Thyroid gland (tissue), 4 donors: ENCODE measurements around the gene KDELR3. TPM values are rescaled to one million over a fixed set of nuclear protein-coding genes. Genes with fewer than 3 reads are reported as not detected.

Experiments
- DNase-seq, 2 donors: peaks; one replicate each; pipeline ENCODE4 v3.0.0-alpha.2; 2019
- H3K27ac ChIP-seq, 3 donors: fragments of 200-600 bp; sonication (generic); 1 replicate in 2 of 3; 2 replicates in 1 of 3; pipeline ENCODE4 v1.5.1; 2016 to 2019; ENCODE audit warnings: mild to moderate bottlenecking in 1 of 3, moderate library complexity in 1 of 3
- H3K27me3 ChIP-seq: fragments of 200-600 bp; sonication (generic); one replicate; pipeline ENCODE4 v1.5.1; 2019
- H3K36me3 ChIP-seq, 2 donors: fragments of 200-600 bp; sonication (generic); one replicate each; pipeline ENCODE4 v1.5.1; 2016 to 2019
- H3K4me1 ChIP-seq, 2 donors: fragments of 200-600 bp; sonication (generic); one replicate each; pipeline ENCODE4 v1.5.1; 2017 to 2019
- H3K4me3 ChIP-seq, 3 donors: fragments of 200-600 bp; sonication (generic); replicated peaks in 1 of 3; 1 replicate in 2 of 3; 2 replicates in 1 of 3; pipeline ENCODE4 v1.5.1; 2016; ENCODE audit warnings: mild to moderate bottlenecking in 1 of 3
- H3K9me3 ChIP-seq: fragments of 200-600 bp; sonication (generic); one replicate; pipeline ENCODE4 v1.5.1; 2017
- CTCF ChIP-seq, 6 experiments: fragments of 200-600 bp in 3 of 6; fragments of 450-650 bp in 3 of 6; sonication (generic) in 3 of 6; IDR thresholded peaks; one replicate each; pipeline ENCODE4 v1.5.1; 2016 to 2019; ENCODE audit warnings: antibody characterized with exemption in 6 of 6, mild to moderate bottlenecking in 2 of 6, inconsistent platforms in 1 of 6, moderate library complexity in 1 of 6
- POLR2A ChIP-seq, 2 donors: fragments of 450-650 bp; IDR thresholded peaks; one replicate each; pipeline ENCODE4 v1.6.1; 2017; ENCODE audit warnings: antibody characterized with exemption in 2 of 2, mild to moderate bottlenecking in 2 of 2, moderate library complexity in 1 of 2
- WGBS, 2 donors: methylation state at CpG; one replicate each; pipeline ENCODE4 v1.1.5; 2017; 5-methylcytosine and 5-hydroxymethylcytosine counted together
- intact Hi-C: fragments of 100-400 bp; cut with DNase I; formaldehyde crosslinking; loops from one replicate; pipeline ENCODE4 v1.15.1; 2023
- total RNA-seq, 4 donors: library from RNA; depleted of rRNA; stranded (reverse); fragments of >200 nt; gene quantifications; one replicate each; pipeline ENCODE4 v1.2.3, GENCODE V29; 2016

Gene KDELR3
- total RNA-seq, 4 donors from 2014 or later, result 7.5 to 14.4 (median 11.8) TPM

GRCh38 chr22:38491707-38492348 lies 23.9 kb downstream of the KDELR3 start:
- Histone ChIP-seq H3K36me3 (peaks cover 97 to 98% of the 10 kb centered on the region in 2 donors), H3K4me3 (no peak overlapping the region), H3K4me1 (no peaks in the 10 kb centered on the region), H3K27me3 (no peaks in the 10 kb centered on the region), H3K9me3 (no peaks in the 10 kb centered on the region), H3K27ac (no peak overlapping the region)
- 77 to 78% methylated on average over 5 of the region's 5 CpGs for WGBS, 2 donors
- DNase-seq, result no peak
- intact Hi-C loops, result no loop called here
- TF ChIP-seq CTCF (IDR thresholded peaks at IDR 0.05) (no peak), POLR2A (IDR thresholded peaks at IDR 0.05) (no peak)

GRCh38 chr22:38494498-38494897 lies 26.6 kb downstream of the KDELR3 start:
- DNase-seq, result no peak
- H3K9me3 ChIP-seq, result no peaks in the 10 kb centered on the region
- H3K4me3 ChIP-seq, result no peak overlapping the region
- H3K36me3 ChIP-seq, result peaks cover 97 to 99% of the 10 kb centered on the region in 2 donors
- intact Hi-C loops, result no loop called here
- TF ChIP-seq CTCF (IDR thresholded peaks at IDR 0.05), result no peak
- no peak for TF ChIP-seq POLR2A (IDR thresholded peaks at IDR 0.05)
- no peaks in the 10 kb centered on the region for H3K4me1 ChIP-seq
- H3K27ac ChIP-seq, result no peak overlapping the region
- no peaks in the 10 kb centered on the region for H3K27me3 ChIP-seq
- 47 to 83% methylated on average over 2 of the region's 2 CpGs for WGBS, 2 donors

GRCh38 chr22:38494939-38495338 lies 27.0 kb downstream of the KDELR3 start:
- no peaks in the 10 kb centered on the region for H3K27me3 ChIP-seq
- no peak overlapping the region for H3K27ac ChIP-seq
- H3K4me1 ChIP-seq, result no peaks in the 10 kb centered on the region
- intact Hi-C loops, result no loop called here
- DNase-seq, result no peak
- 91 to 94% methylated on average over 12 of the region's 12 CpGs for WGBS, 2 donors
- no peak overlapping the region for H3K4me3 ChIP-seq
- no peaks in the 10 kb centered on the region for H3K9me3 ChIP-seq
- peaks cover 97 to 99% of the 10 kb centered on the region in 2 donors for H3K36me3 ChIP-seq
- no peak for TF ChIP-seq CTCF (IDR thresholded peaks at IDR 0.05)
- TF ChIP-seq POLR2A (IDR thresholded peaks at IDR 0.05), result no peak

GRCh38 chr22:38497869-38498268 lies 30.0 kb downstream of the KDELR3 start:
- Histone ChIP-seq H3K4me1 (peaks cover 13 to 14% of the 10 kb centered on the region in 2 donors), H3K4me3 (no peak overlapping the region), H3K27ac (no peak overlapping the region), H3K36me3 (peaks cover 75 to 79% of the 10 kb centered on the region in 2 donors), H3K27me3 (no peaks in the 10 kb centered on the region), H3K9me3 (no peaks in the 10 kb centered on the region)
- intact Hi-C loops, result no loop called here
- TF ChIP-seq CTCF (IDR thresholded peaks at IDR 0.05), result no peak
- WGBS, 2 donors, result 90 to 96% methylated on average over 3 of the region's 3 CpGs
- no peak for DNase-seq

GRCh38 chr22:38501797-38502672 lies 34.1 kb downstream of the KDELR3 start:
- Histone ChIP-seq H3K4me3 (no peak overlapping the region), H3K36me3 (peaks cover 33 to 38% of the 10 kb centered on the region in 2 donors), H3K4me1 (peaks cover 28 to 33% of the 10 kb centered on the region in 2 donors), H3K9me3 (no peaks in the 10 kb centered on the region), H3K27ac (peak overlapping the region in 1 of 3 donors; percentile 1), H3K27me3 (no peaks in the 10 kb centered on the region)
- no peak for DNase-seq
- intact Hi-C loops, result no loop called here
- TF ChIP-seq CTCF (IDR thresholded peaks at IDR 0.05) (no peak), POLR2A (IDR thresholded peaks at IDR 0.05) (no peak)
- WGBS, 2 donors, result 88 to 89% methylated on average over 10 of the region's 10 CpGs
